Measurements from ENCODE around the gene PTPRT. TPM values are rescaled to one million over a fixed set of nuclear protein-coding genes. Genes with fewer than 3 reads are reported as not detected.

PTPRT gene
- total RNA-seq, 1 experiment from 2014 or later = not detected

- no peaks in the 10 kb centered on the region for H3K4me1 ChIP-seq (ENCODE audit: control insufficient read depth, insufficient read depth, low read length)
- H3K36me3 ChIP-seq (ENCODE audit: control insufficient read depth, insufficient read depth, low read length) = no peaks in the 10 kb centered on the region
- TF ChIP-seq REST (IDR thresholded peaks at IDR 0.05; ENCODE audit: insufficient read depth in 1 of 2, low read depth in 2 of 2, low read length in 1 of 2) (no peak), TCF7L2 (IDR thresholded peaks at IDR 0.05; ENCODE audit: low read depth, low read length) (no peak), CTCF (IDR thresholded peaks at IDR 0.05) (no peak), SIN3A (IDR thresholded peaks at IDR 0.05; ENCODE audit: borderline replicate concordance, insufficient read depth, low read depth, low read length) (no peak), POLR2AphosphoS5 (IDR thresholded peaks at IDR 0.05; ENCODE audit: low read depth, low read length) (no peak)
- no TSS peak for BruUV-seq (replicated peaks)
- no peaks in the 10 kb centered on the region for H3K9me3 ChIP-seq (ENCODE audit: control insufficient read depth, insufficient read depth, low read depth, low read length)
- ChIA-PET POLR2A (no interaction called here), CTCF (no interaction called here)
- no peak for DNase-seq (ENCODE audit: low read depth, low spot score)
- in situ Hi-C loops (cut with HindIII; ENCODE audit: low pct_unique_long_range_greater_than_20kb, low sequenced_read_pairs) (no loop called here), intact Hi-C loops (cut with micrococcal nuclease; ENCODE audit: unreplicated experiment) (no loop called here)
- no peaks in the 10 kb centered on the region for H3K27me3 ChIP-seq (ENCODE audit: control insufficient read depth, insufficient read depth, low read length)
- no peak overlapping the region for H3K4me3 ChIP-seq (ENCODE audit: low read depth in 2 of 2, low read length in 2 of 2)
- no peak for ATAC-seq
- H3K27ac ChIP-seq (ENCODE audit: low read length) = no peak overlapping the region
These were observed 550.6 kb downstream of the PTPRT start for GRCh38 chr20:42639140-42639539.

- in situ Hi-C loops (cut with HindIII; ENCODE audit: low pct_unique_long_range_greater_than_20kb, low sequenced_read_pairs) = no loop called here
- BruUV-seq (replicated peaks) = no TSS peak
- DNase-seq (ENCODE audit: low read depth, low spot score) (no peak), ATAC-seq (no peak)
- Histone ChIP-seq H3K27ac (ENCODE audit: low read length) (no peak overlapping the region), H3K9me3 (ENCODE audit: control insufficient read depth, insufficient read depth, low read depth, low read length) (no peaks in the 10 kb centered on the region), H3K27me3 (ENCODE audit: control insufficient read depth, insufficient read depth, low read length) (no peaks in the 10 kb centered on the region), H3K36me3 (ENCODE audit: control insufficient read depth, insufficient read depth, low read length) (no peaks in the 10 kb centered on the region), H3K4me3 (ENCODE audit: low read depth in 2 of 2, low read length in 2 of 2) (no peak overlapping the region), H3K4me1 (ENCODE audit: control insufficient read depth, insufficient read depth, low read length) (no peaks in the 10 kb centered on the region)
- ChIA-PET CTCF (no interaction called here), POLR2A (no interaction called here)
- TF ChIP-seq REST (IDR thresholded peaks at IDR 0.05; ENCODE audit: insufficient read depth in 1 of 2, low read depth in 2 of 2, low read length in 1 of 2) = no peak
- TF ChIP-seq SIN3A (IDR thresholded peaks at IDR 0.05; ENCODE audit: borderline replicate concordance, insufficient read depth, low read depth, low read length) = no peak
- no peak for TF ChIP-seq POLR2AphosphoS5 (IDR thresholded peaks at IDR 0.05; ENCODE audit: low read depth, low read length)
- no peak for TF ChIP-seq TCF7L2 (IDR thresholded peaks at IDR 0.05; ENCODE audit: low read depth, low read length)
- TF ChIP-seq CTCF (IDR thresholded peaks at IDR 0.05) = no peak
- intact Hi-C loops (cut with micrococcal nuclease; ENCODE audit: unreplicated experiment) = no loop called here
These were observed 553.9 kb downstream of the PTPRT start for GRCh38 chr20:42635699-42636411.

Measured in Panc1 (cell line).